ENCODE results near the gene ZNF865.
A peak's percentile ranks its signal among the peaks of the same experiment; 100 is the strongest.

The ZNF865 gene

GRCh38 chr19:55586976-55587668 lies 18.3 kb upstream of the ZNF865 start:
- TF ChIP-seq, protein P1, sequence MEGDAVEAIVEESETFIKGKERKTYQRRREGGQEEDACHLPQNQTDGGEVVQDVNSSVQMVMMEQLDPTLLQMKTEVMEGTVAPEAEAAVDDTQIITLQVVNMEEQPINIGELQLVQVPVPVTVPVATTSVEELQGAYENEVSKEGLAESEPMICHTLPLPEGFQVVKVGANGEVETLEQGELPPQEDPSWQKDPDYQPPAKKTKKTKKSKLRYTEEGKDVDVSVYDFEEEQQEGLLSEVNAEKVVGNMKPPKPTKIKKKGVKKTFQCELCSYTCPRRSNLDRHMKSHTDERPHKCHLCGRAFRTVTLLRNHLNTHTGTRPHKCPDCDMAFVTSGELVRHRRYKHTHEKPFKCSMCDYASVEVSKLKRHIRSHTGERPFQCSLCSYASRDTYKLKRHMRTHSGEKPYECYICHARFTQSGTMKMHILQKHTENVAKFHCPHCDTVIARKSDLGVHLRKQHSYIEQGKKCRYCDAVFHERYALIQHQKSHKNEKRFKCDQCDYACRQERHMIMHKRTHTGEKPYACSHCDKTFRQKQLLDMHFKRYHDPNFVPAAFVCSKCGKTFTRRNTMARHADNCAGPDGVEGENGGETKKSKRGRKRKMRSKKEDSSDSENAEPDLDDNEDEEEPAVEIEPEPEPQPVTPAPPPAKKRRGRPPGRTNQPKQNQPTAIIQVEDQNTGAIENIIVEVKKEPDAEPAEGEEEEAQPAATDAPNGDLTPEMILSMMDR (IDR thresholded peaks at IDR 0.05; ENCODE audit: unreplicated experiment in 3 of 3), result no peak
- Mint-ChIP-seq H3K4me3 (peak overlapping the region; percentile 77 to 84 (median 80)), H3K9me3 (no peaks in the 10 kb centered on the region), H3K27ac (peak overlapping the region; percentile 97 to 100 (median 99)), H3K4me1 (peaks cover 33% of the 10 kb centered on the region), H3K27me3 (ENCODE audit: low read depth) (peaks cover 6% of the 10 kb centered on the region), H3K36me3 (ENCODE audit: low read depth) (peaks cover 7% of the 10 kb centered on the region)

GRCh38 chr19:55588738-55589137 lies 16.7 kb upstream of the ZNF865 start:
- H3K27me3 Mint-ChIP-seq (ENCODE audit: low read depth), result peaks cover 6% of the 10 kb centered on the region
- H3K4me3 Mint-ChIP-seq, result peak overlapping the region in 2 of 3 experiments; percentile 17 to 45
- no peaks in the 10 kb centered on the region for H3K9me3 Mint-ChIP-seq
- H3K36me3 Mint-ChIP-seq (ENCODE audit: low read depth), result peaks cover 11% of the 10 kb centered on the region
- H3K4me1 Mint-ChIP-seq, result peaks cover 31% of the 10 kb centered on the region
- H3K27ac Mint-ChIP-seq, result peak overlapping the region in 2 of 3 experiments; percentile 53 to 68
- TF ChIP-seq, protein P1 (IDR thresholded peaks at IDR 0.05; ENCODE audit: unreplicated experiment in 3 of 3), result no peak

- no peak overlapping the region for H3K4me3 Mint-ChIP-seq
- peak overlapping the region in 2 of 3 experiments; percentile 13 to 21 for H3K27ac Mint-ChIP-seq
- TF ChIP-seq, protein P1 (IDR thresholded peaks at IDR 0.05; ENCODE audit: unreplicated experiment in 3 of 3), result no peak
- H3K4me1 Mint-ChIP-seq, result peaks cover 25% of the 10 kb centered on the region
- peaks cover 6% of the 10 kb centered on the region for H3K27me3 Mint-ChIP-seq (ENCODE audit: low read depth)
- no peaks in the 10 kb centered on the region for H3K9me3 Mint-ChIP-seq
- H3K36me3 Mint-ChIP-seq (ENCODE audit: low read depth), result peaks cover 20% of the 10 kb centered on the region
These were observed 15.3 kb upstream of the ZNF865 start for GRCh38 chr19:55590109-55590508.

GRCh38 chr19:55590617-55591016 lies 14.8 kb upstream of the ZNF865 start:
- Mint-ChIP-seq H3K27me3 (ENCODE audit: low read depth) (peaks cover 6% of the 10 kb centered on the region), H3K36me3 (ENCODE audit: low read depth) (peaks cover 25% of the 10 kb centered on the region), H3K27ac (no peak overlapping the region), H3K4me1 (peaks cover 22% of the 10 kb centered on the region), H3K9me3 (no peaks in the 10 kb centered on the region), H3K4me3 (no peak overlapping the region)
- TF ChIP-seq, protein P1 (IDR thresholded peaks at IDR 0.05; ENCODE audit: unreplicated experiment in 3 of 3), result no peak

GRCh38 chr19:55591555-55591954 lies 13.9 kb upstream of the ZNF865 start:
- peaks cover 34% of the 10 kb centered on the region for H3K36me3 Mint-ChIP-seq (ENCODE audit: low read depth)
- peaks cover 16% of the 10 kb centered on the region for H3K4me1 Mint-ChIP-seq
- no peak overlapping the region for H3K27ac Mint-ChIP-seq
- TF ChIP-seq, protein P1 (IDR thresholded peaks at IDR 0.05; ENCODE audit: unreplicated experiment in 3 of 3), result no peak
- H3K27me3 Mint-ChIP-seq (ENCODE audit: low read depth), result peaks cover under 1% of the 10 kb centered on the region
- no peaks in the 10 kb centered on the region for H3K9me3 Mint-ChIP-seq
- H3K4me3 Mint-ChIP-seq, result no peak overlapping the region

Measured in nephron (organoid).